HG02759 (cell line): ENCODE results near the gene RBMS1.
A peak's percentile ranks its signal among the peaks of the same experiment; 100 is the strongest.

Source experiments
- ATAC-seq: cut with Tn5 transposase; IDR thresholded peaks from one replicate; pipeline ENCODE4 v1.9.1; 2021; ENCODE audit warnings: mild to moderate bottlenecking, moderate library complexity; ENCODE audit not compliant: unreplicated experiment

Gene RBMS1

DNA sequence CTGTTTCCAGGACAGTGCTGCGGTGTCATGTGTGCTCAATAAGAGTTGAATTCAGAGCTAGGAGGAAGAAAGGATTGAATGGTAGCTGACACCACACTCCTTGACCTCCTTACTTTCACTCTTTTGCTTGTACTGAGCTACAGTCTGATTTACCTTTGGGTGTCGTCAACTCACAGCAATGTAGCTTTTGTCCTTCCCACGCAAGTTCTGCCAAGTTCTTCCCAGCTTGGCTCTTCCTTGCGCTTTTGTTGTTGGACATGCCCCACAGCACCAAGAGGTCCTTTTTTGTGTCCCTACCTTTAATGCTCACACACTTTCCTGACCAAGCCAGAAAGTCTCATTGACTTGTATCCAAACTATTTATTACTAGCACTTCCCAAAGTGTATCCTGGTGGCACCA is 255.2 kb downstream of the RBMS1 start:
- ATAC-seq, result no peak

DNA sequence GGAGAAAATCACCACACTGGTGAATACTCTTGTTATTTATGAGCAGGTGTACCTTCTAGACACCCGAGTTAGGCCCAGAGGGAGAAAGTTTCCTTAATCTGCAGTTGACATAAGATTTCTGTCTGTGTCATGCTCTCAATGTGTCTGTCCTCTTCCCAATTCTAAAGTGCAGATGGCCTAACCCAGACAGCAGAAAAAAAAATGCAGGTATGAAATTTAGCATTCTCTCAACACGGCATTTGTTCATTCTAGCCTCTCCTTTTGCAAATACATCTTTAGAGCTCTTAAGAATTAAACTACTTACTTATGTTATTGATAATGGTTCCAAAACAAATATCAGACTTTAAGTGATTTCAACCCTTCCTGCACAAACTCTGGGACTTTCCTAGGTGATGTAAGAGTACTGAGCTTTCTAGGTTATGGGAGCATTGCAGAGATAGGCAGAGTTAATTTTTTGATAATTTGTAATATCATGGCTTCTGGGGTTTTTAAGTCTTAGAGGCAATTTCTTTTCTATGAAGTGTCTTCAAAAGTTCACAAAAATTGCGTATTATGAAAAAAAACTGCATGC is 260.6 kb downstream of the RBMS1 start:
- ATAC-seq, result no peak

DNA sequence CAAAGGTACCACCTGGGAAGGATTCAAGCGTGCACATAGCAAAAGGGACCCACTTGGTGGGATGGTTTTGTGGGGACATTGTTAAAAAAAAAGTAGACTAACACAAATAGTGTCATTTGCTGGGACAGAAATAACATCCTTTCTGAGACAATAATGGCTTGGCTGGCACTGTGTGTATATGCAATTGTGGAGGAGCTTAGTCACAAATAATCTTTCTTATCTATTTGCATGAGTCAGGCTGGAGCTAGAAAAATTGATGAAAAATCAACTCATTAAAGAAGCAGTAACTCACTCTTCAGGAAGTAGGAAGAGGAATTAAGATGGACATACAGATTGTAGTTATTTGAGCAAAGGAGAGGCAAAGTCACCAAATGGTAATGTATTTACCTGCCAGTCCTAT is 264.0 kb downstream of the RBMS1 start:
- ATAC-seq, result no peak

DNA sequence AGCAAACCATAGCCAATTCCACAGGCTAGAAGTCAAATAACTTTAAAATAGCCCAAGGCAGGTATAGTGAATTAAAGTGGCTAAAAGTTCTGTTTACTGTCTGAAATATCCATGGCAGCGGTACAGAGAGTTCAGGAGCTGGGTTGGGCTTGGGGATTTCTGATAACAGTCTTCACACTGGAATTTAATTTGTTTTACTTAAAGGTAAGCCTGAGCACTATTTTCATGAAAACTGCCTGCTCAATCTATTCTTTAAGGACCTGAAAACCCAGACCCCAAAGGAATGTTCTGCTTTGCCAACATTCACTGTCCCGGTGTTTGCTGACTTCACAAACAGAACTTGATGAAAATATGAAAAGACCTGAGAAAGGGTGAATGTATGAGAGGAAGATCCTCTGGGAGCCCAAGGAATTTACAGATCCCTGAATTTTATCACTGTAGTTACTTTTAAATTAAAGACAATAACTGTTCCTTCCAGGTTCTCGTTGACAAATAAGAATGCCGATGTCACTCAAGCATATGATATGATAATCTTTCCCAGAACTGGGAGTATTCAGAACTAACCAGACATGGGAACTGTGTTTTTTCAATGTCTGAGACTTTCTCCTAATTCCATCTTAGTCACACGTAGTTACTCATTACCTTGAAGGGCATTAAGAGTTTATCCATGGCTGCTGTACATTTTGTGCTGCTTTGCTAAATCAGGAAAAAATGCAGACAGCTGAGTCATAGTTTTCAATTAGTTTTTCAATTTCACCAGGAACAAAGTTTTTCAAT is 265.3 kb downstream of the RBMS1 start:
- no peak for ATAC-seq

DNA sequence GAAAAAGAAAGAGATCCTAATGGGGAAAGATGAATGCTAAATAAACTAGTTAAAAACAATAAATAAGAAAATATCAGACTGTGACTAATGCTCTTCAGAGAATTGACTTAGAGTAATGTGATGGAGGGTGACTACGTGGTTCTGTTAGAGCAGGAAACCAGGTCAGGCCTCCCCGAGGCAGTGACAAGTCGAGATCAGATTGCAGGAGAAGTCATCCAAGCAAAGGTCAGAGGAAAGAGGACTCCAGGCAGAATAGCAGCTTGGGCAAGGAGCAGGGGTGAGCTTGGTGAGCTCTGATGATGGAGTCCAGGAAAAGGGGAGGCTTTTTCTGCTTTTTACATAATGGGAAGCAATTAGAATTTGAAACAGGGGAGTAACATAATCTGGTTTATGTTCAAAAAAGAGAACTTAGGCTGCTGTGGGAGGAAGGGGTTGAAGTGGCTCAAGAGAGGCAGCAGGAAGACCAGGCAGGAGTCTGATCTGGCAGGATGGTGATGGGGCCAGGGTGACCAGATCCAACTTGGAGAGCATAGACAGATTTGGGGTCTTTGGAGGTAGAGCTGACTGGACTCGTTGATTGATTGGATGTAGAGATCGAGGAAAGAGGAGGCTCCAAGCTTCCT is 266.2 kb downstream of the RBMS1 start:
- ATAC-seq, result no peak

DNA sequence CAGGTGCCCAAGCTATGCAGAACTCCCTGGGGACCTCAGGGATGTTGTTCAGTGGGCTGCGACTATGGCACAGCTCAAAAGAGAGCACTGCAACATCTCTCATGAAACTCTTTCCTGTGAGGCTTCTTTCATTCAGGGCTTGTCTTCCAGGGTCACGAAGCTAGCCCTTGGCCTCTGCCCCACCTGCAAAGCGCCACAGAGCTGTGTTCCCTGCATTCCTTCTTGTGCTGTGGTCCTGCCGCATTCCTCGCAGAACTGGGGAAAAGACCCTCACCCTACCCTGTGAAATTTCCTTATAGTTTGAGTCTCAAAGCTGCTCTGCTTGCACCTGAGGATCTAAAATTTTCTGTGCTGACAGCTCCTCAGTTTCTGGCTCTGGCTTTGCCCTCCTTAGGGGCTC is 267.2 kb downstream of the RBMS1 start:
- ATAC-seq, result no peak

DNA sequence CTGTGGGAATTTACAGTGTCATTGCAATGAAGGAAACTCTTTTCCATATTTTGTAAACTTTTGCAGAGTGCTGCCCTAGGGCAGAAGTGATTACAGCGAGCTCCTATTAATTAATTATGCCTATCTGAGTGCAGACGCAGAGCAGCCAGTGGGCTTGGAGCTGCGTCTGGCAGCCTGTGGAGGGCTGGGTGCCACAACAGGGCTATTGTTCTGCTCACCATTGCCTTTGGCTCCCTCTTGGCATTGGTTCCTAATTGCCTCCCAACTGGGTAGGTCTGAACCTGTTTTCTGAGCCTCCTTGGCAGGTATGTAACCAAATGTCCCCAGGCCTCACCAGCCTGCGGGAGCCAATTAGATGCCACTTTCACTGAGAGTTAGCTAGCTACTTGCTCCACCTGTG is 267.9 kb downstream of the RBMS1 start:
- no peak for ATAC-seq

DNA sequence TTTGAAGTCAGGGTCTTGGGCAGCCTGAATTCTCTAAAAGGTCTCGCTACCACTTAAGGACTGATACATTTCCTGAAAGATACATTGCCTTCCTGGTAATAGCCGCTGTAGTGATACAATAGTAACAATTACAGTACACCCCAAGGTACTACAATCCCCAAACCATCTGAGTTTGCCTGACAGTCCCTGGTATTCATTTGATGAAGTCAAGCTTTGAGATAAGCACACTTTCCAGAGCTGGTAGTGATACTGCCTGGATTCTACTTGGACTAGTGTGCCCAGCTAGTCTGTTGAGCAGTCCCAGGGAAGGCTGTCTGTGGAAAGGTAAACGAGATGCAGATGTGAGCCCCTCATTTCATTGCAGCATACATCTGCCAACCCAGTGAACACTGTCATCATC is 269.1 kb downstream of the RBMS1 start:
- no peak for ATAC-seq

DNA sequence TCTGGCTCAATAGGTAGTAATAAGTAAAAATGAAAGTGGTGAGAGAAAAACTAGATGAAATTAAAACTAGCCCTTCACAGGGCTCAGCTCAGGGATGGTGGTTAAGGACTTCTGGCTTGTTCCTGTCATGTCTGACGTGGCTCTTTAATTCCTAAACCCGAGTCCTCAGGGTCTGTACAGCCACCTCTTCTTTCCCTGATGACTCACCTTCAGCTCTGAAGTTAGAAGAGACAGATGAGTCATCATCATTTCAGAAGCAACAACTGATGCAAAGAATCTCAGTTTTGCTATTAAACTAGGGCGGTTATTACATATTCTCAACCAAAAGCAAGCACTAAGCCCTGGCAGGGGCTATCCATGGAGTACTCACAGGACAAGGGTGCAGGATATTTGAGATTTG is 269.5 kb downstream of the RBMS1 start:
- ATAC-seq, result peak; percentile 94

DNA sequence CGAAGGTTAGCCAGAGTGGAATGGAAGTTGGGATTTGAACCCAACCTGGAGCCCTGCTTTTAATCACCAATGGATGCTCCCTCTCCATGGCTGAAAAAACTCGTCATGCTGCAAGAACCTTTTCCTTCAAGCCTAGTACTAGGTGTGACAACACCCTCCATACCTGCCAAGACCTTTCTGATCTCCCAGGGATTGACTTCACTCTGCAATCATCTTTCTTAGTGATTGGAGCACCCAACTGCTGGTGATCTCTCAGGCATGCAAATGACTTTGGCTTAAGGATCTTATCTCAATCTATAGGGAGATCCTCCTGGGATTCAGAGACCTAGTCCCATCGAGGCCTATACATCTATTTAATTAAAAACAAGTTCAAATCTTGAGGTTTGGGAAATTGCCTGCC is 270.0 kb downstream of the RBMS1 start:
- no peak for ATAC-seq

DNA sequence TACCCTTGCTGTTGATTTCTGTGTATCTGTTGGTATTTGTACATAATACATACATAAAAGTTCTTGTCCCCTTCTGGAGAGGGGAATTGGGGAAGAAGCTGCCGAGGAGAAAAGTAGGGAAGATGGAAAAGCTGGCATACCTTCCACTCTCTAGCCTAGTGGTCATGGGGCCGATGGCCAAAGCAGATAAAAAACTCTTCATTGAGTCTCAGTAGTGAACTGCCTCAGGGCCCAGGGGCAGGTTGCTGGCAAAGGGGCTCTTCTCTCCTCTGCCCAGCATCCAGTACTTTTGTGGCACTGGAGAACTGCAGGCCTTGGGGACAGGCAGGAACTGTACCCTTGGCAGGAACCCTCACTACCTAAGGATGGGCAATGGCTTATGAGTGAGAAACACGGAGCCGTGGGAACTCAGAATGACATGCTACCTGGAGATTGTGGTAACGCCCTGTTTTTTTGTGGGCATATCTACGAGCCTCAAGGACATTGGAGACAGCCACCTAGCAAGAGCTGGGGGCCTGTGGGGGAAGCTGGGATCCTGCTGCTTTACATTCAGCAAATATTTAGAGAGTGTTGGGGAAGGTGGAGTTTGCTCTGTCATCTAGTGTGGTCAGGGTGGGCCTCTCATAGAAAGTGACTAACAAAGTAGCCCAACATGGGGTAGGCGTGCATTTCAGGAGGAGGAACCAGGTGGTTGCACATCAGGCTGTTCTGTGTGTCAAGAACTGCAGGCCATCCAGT is 270.9 kb downstream of the RBMS1 start:
- ATAC-seq, result no peak
